H1 (cell line): ENCODE results near the gene FGGY. TPM values are rescaled to one million over a fixed set of nuclear protein-coding genes. Genes with fewer than 3 reads are reported as not detected.

Experiments used
- CTCF ChIA-PET: fragments of 300-600 bp; sonication (Branson Sonifier 250); formaldehyde crosslinking; loops from one replicate; lab custom pipeline; 2021; ENCODE audit not compliant: partially characterized antibody; lab: Charles Lee
- POLR2A ChIA-PET: fragments of 300-600 bp; sonication (Branson Sonifier 250); formaldehyde crosslinking; loops from one replicate; lab custom pipeline; 2021; ENCODE audit warnings: inconsistent platforms; ENCODE audit not compliant: partially characterized antibody; lab: Charles Lee
- DNase-seq, 2 experiments: peaks; one replicate each; pipeline versions ENCODE4 v3.0.0 to v3.0.0-alpha.2; 2010 to 2022; ENCODE audit warnings: low spot score in 2 of 2, low read depth in 1 of 2, mixed read lengths in 1 of 2
- FAIRE-seq: peaks from 2 replicates; lab custom pipeline; 2011; peaks lifted over from hg19 to GRCh38; lab: Jason Lieb, UNC
- H2AFZ ChIP-seq: 2 replicates; pipeline ENCODE4 v1.8.1; 2012; ENCODE audit warnings: low read length, inconsistent platforms
- H2AK5ac ChIP-seq: 2 replicates; pipeline ENCODE4 v1.6.1; 2013; ENCODE audit warnings: low read depth, low read length
- H2BK120ac ChIP-seq: replicated peaks from 2 replicates; pipeline ENCODE3; 2013; ENCODE audit warnings: low read depth, low read length, inconsistent platforms
- H2BK12ac ChIP-seq: 2 replicates; pipeline ENCODE4 v1.6.1; 2013; ENCODE audit warnings: low read depth, low read length
- H2BK15ac ChIP-seq: 2 replicates; pipeline ENCODE4 v1.6.1; 2013; ENCODE audit warnings: low read length
- H2BK20ac ChIP-seq: 2 replicates; pipeline ENCODE4 v1.6.1; 2013; ENCODE audit warnings: low read length
- H2BK5ac ChIP-seq: 2 replicates; pipeline ENCODE4 v1.6.1; 2013; ENCODE audit warnings: low read depth, low read length
- H3K14ac ChIP-seq: 2 replicates; pipeline ENCODE4 v1.6.1; 2013; ENCODE audit warnings: inconsistent platforms; ENCODE audit not compliant: insufficient read length
- H3K18ac ChIP-seq: 2 replicates; pipeline ENCODE4 v1.6.1; 2013; ENCODE audit warnings: low read length; ENCODE audit errors: extremely low read depth
- H3K23ac ChIP-seq: 2 replicates; pipeline ENCODE4 v1.6.1; 2013; ENCODE audit warnings: inconsistent platforms; ENCODE audit not compliant: insufficient read length
- H3K23me2 ChIP-seq: 2 replicates; pipeline ENCODE4 v1.6.1; 2013; ENCODE audit warnings: low read depth, low read length
- H3K27ac ChIP-seq: 2 replicates; pipeline ENCODE4 v1.6.1; 2011; ENCODE audit warnings: low read depth, low read length, inconsistent platforms
- H3K27me3 ChIP-seq, 4 experiments: replicated peaks in 1 of 4; 1 replicate in 1 of 4; 2 replicates in 3 of 4; pipeline versions ENCODE4 v1.6.1 to v1.8.1; 2011 to 2013; ENCODE audit warnings: low read length in 3 of 4, mild to moderate bottlenecking in 3 of 4, inconsistent platforms in 2 of 4, mixed read lengths in 2 of 4, moderate library complexity in 1 of 4; ENCODE audit not compliant: control insufficient read depth in 3 of 4, insufficient read depth in 3 of 4; ENCODE audit errors: extremely low read depth in 1 of 4
- H3K36me3 ChIP-seq, 4 experiments: 2 replicates each; pipeline versions ENCODE4 v1.6.1 to v1.8.1; 2011 to 2013; ENCODE audit warnings: mild to moderate bottlenecking in 4 of 4, low read length in 3 of 4, moderate library complexity in 2 of 4, control low read depth in 1 of 4, inconsistent platforms in 1 of 4; ENCODE audit not compliant: insufficient read depth in 4 of 4, control insufficient read depth in 2 of 4
- H3K4ac ChIP-seq: replicated peaks from 2 replicates; pipeline ENCODE3; 2013; ENCODE audit warnings: low read length, low read depth, mixed read lengths, inconsistent platforms; ENCODE audit not compliant: insufficient read length
- H3K4me1 ChIP-seq, 4 experiments: replicated peaks in 1 of 4; 1 replicate in 1 of 4; 2 replicates in 3 of 4; pipeline versions ENCODE4 v1.6.1 to v1.8.1; 2011 to 2013; ENCODE audit warnings: low read length in 3 of 4, inconsistent platforms in 2 of 4, mixed read lengths in 1 of 4; ENCODE audit not compliant: insufficient read depth in 4 of 4, control insufficient read depth in 3 of 4
- H3K4me2 ChIP-seq, 2 experiments: 2 replicates each; pipeline versions ENCODE4 v1.6.1 to v1.8.1; 2011 to 2013; ENCODE audit warnings: low read depth in 2 of 2, low read length in 2 of 2, control low read depth in 1 of 2, inconsistent platforms in 1 of 2, mild to moderate bottlenecking in 1 of 2; ENCODE audit not compliant: insufficient read depth in 1 of 2
- H3K4me3 ChIP-seq, 4 experiments: fragments of 200-600, 300-600 bp in 1 of 4; sonication (generic), shearing (Covaris generic), sonication (Bioruptor Twin) in 1 of 4; 2 replicates each; pipeline versions ENCODE4 v1.5.1 to v1.8.1; 2011 to 2016; ENCODE audit warnings: low read length in 4 of 4, low read depth in 3 of 4, control low read depth in 2 of 4, inconsistent platforms in 2 of 4, mild to moderate bottlenecking in 2 of 4, mixed read lengths in 1 of 4, moderate library complexity in 1 of 4; ENCODE audit not compliant: insufficient read depth in 2 of 4; ENCODE audit errors: extremely low read depth in 1 of 4
- H3K56ac ChIP-seq: replicated peaks from 2 replicates; pipeline ENCODE3; 2013; ENCODE audit warnings: low read depth, mild to moderate bottlenecking, mixed read lengths, low read length, inconsistent platforms; ENCODE audit not compliant: insufficient read length
- H3K79me1 ChIP-seq: 2 replicates; pipeline ENCODE4 v1.6.1; 2013; ENCODE audit warnings: low read depth, low read length, control low read depth
- H3K79me2 ChIP-seq, 2 experiments: 2 replicates each; pipeline versions ENCODE4 v1.6.1 to v1.8.1; 2012 to 2013; ENCODE audit warnings: low read length in 2 of 2, mild to moderate bottlenecking in 2 of 2, inconsistent platforms in 1 of 2; ENCODE audit not compliant: insufficient read depth in 2 of 2, control insufficient read depth in 1 of 2
- H3K9ac ChIP-seq, 4 experiments: replicated peaks in 1 of 4; 1 replicate in 1 of 4; 2 replicates in 3 of 4; pipeline versions ENCODE4 v1.6.1 to v1.8.1; 2011 to 2013; ENCODE audit warnings: low read depth in 3 of 4, low read length in 3 of 4, control low read depth in 2 of 4, mild to moderate bottlenecking in 2 of 4, moderate library complexity in 2 of 4, inconsistent platforms in 1 of 4; ENCODE audit errors: extremely low read depth in 1 of 4
- H3K9me3 ChIP-seq, 2 experiments: 2 replicates each; pipeline versions ENCODE4 v1.6.1 to v1.8.1; 2012 to 2013; ENCODE audit warnings: mild to moderate bottlenecking in 2 of 2, moderate library complexity in 2 of 2, control low read depth in 1 of 2, inconsistent platforms in 1 of 2, low read depth in 1 of 2, low read length in 1 of 2, mixed read lengths in 1 of 2; ENCODE audit not compliant: insufficient read depth in 2 of 2
- H4K20me1 ChIP-seq, 2 experiments: replicated peaks in 1 of 2; 2 replicates each; pipeline versions ENCODE3 to v1.8.1; 2011 to 2013; ENCODE audit warnings: inconsistent platforms in 2 of 2, low read length in 2 of 2, mild to moderate bottlenecking in 1 of 2; ENCODE audit not compliant: insufficient read depth in 2 of 2, control insufficient read depth in 1 of 2
- H4K5ac ChIP-seq: 2 replicates; pipeline ENCODE4 v1.6.1; 2013; ENCODE audit warnings: low read length, low read depth, mixed read lengths, inconsistent platforms; ENCODE audit not compliant: insufficient read length
- H4K8ac ChIP-seq: 2 replicates; pipeline ENCODE4 v1.8.0; 2013; ENCODE audit warnings: mild to moderate bottlenecking, moderate library complexity, low read length, inconsistent platforms; ENCODE audit not compliant: insufficient read depth; ENCODE audit errors: extremely low read depth
- H4K91ac ChIP-seq: replicated peaks from 2 replicates; pipeline ENCODE3; 2013; ENCODE audit warnings: low read length, mixed read lengths, inconsistent platforms; ENCODE audit not compliant: insufficient read length
- CHD1 ChIP-seq: IDR thresholded peaks from 2 replicates; pipeline ENCODE4 v1.6.1; 2012; ENCODE audit warnings: low read depth, low read length, improper control_type of control experiment
- EP300 ChIP-seq, 2 experiments: IDR thresholded peaks; 1 replicate in 1 of 2; 2 replicates in 1 of 2; pipeline ENCODE4 v1.6.1; 2011 to 2012; ENCODE audit warnings: low read depth in 2 of 2, low read length in 2 of 2, mild to moderate bottlenecking in 2 of 2, borderline replicate concordance in 1 of 2, inconsistent platforms in 1 of 2, moderate library complexity in 1 of 2
- FOSL1 ChIP-seq: IDR thresholded peaks from 2 replicates; pipeline ENCODE4 v1.6.1; 2011; ENCODE audit warnings: mild to moderate bottlenecking, low read depth, low read length, moderate library complexity; ENCODE audit not compliant: insufficient read depth
- WGBS, 2 experiments: shearing (Covaris generic) in 1 of 2; methylation state at CpG; one replicate each; pipeline versions ENCODE4 v1.1.6 to v1.1.7; 2013 to 2015; ENCODE audit warnings: low lambda C conversion rate in 2 of 2, mixed read lengths in 2 of 2, inconsistent platforms in 1 of 2, low coverage in 1 of 2, missing lambda C conversion rate in 1 of 2; ENCODE audit not compliant: insufficient replicate concordance in 2 of 2, insufficient coverage in 1 of 2, insufficient read length in 1 of 2; ENCODE audit errors: extremely low coverage in 1 of 2, missing lambda C conversion rate in 1 of 2; 5-methylcytosine and 5-hydroxymethylcytosine counted together
- polyA plus RNA-seq, 7 experiments: library from polyadenylated mRNA; depleted of rRNA in 3 of 7; stranded (reverse) in 5 of 7; unstranded in 2 of 7; fragments of >200 nt in 5 of 7; fragments of 200-250 nt in 2 of 7; gene quantifications; 1 replicate in 5 of 7; 2 replicates in 1 of 7; 4 replicates in 1 of 7; pipeline versions ENCODE4 v1.2.1 to v1.2.3, GENCODE V29; 2011 to 2013; ENCODE audit warnings: missing spikeins in 2 of 7, mixed read lengths in 2 of 7
- total RNA-seq: library from RNA; stranded (reverse); fragmentation: NEBNext Ultra II Directional; extraction: Animal tissue kit (Norgen Biotek cat#: 25700); gene quantifications from 2 replicates; pipeline ENCODE4 v1.2.1, GENCODE V29; 2021

Gene FGGY
- total and polyA plus RNA-seq, 2 of the 8 experiments (the other 6 are each of a cell fraction or from before 2014, with no cell fraction given): 10.3 to 12.5 TPM

GRCh38 chr1:59298710-59299346 is 1.9 kb downstream of the FGGY start:
- H3K4me1 ChIP-seq: peaks cover 0 to 7% (median 3%) of the 10 kb centered on the region in 4 experiments; a peak in 4 of 7 replicates
- peak overlapping the region; percentile 19; the same call in 1 of the 2 replicates for H2BK12ac ChIP-seq
- no peak overlapping the region for H2AFZ ChIP-seq
- no peak for FAIRE-seq
- POLR2A ChIA-PET: no interaction called here
- H3K9me3 ChIP-seq: 0 out of 4 replicates have a peak, but pooled peaks cover 0 to 3% of the 10 kb centered on the region in 2 experiments
- no peak overlapping the region for H3K23ac ChIP-seq
- H3K9ac ChIP-seq: no peak overlapping the region
- peak overlapping the region; percentile 10 for H4K91ac ChIP-seq
- no peak overlapping the region for H2BK15ac ChIP-seq
- no peak for TF ChIP-seq EP300 (IDR thresholded peaks at IDR 0.05; ENCODE audit: borderline replicate concordance in 1 of 2, low read depth in 2 of 2, low read length in 2 of 2)
- TF ChIP-seq CHD1: no peak
- TF ChIP-seq FOSL1: no peak
- TF ChIP-seq, all 59 proteins: peak for 0
- Histone ChIP-seq H4K5ac (no peak overlapping the region), H3K79me1 (no peaks in the 10 kb centered on the region; the same call in 1 of the 2 replicates), H3K27me3 (no peaks in the 10 kb centered on the region), H3K56ac (peak overlapping the region; percentile 22), H3K4me3 (no peak overlapping the region), H2BK5ac (no peak overlapping the region), H3K14ac (no peak overlapping the region), H3K18ac (no peak overlapping the region), H4K20me1 (no peaks in the 10 kb centered on the region), H3K4ac (peak overlapping the region; percentile 87), H3K4me2 (no peak overlapping the region), H4K8ac (no peak overlapping the region), H2AK5ac (no peak overlapping the region), H3K27ac (no peak overlapping the region), H3K23me2 (peaks cover 6% of the 10 kb centered on the region), H2BK120ac (no peak overlapping the region), H3K79me2 (no peaks in the 10 kb centered on the region), H2BK20ac (no peak overlapping the region), H3K36me3 (no peaks in the 10 kb centered on the region; a peak in 1 of 8 replicates)
- WGBS, 2 experiments: 92% methylated on average over 6 of the region's 6 CpGs; no CpG with 5 or more reads in 1 of the 2 experiments
- CTCF ChIA-PET: interaction anchor here (0.7 kb wide), 2 partner anchors 23 to 285 kb away, joined by 3 read pairs; no protein-coding TSS in a partner anchor
- no peak for DNase-seq
